GM21360 (cell line): ENCODE measurements around the gene ZNF462.
"Not testable (repeated sequence)": the region's sequence is repeated elsewhere in the genome, so short reads cannot be mapped to it uniquely, and the experiment has no call there.

Experiments
- ATAC-seq: cut with Tn5 transposase; IDR thresholded peaks from one replicate; pipeline ENCODE4 v1.9.1; 2021; ENCODE audit warnings: mild to moderate bottlenecking, moderate library complexity; ENCODE audit not compliant: unreplicated experiment

Gene ZNF462

DNA sequence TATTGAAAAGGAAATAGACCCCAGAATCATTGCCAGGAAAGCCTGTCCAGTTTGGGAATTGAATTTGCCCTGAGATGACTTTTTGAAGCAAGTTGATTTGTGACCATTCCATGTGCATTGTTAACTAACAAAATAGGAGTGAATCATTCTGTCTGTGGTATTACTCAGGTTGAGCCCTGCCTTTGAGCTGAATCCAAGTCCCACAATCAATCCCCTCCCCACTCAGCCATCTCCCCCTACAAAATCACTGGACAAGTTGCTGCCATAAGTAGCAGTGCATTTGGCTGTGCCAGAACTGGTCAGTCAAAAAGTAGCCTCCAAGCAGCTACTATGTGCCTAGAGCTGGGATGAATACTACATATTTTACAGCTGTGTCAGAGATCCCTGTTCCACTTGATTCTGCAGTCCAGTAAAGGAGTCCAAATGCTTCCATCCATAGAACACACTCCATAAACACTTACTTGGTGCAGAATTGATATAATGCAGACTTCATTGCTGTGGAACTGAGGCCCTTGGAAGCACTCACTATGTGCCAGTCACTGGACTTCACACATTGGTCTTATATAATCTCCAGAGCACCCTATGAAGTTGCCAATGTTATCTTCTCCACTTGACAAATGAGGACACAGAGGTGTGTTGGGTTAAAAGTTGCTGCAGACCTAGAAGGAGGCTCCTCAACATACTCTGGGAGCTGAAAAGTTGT, 96.1 kb downstream of the ZNF462 start:
- no peak for ATAC-seq

DNA sequence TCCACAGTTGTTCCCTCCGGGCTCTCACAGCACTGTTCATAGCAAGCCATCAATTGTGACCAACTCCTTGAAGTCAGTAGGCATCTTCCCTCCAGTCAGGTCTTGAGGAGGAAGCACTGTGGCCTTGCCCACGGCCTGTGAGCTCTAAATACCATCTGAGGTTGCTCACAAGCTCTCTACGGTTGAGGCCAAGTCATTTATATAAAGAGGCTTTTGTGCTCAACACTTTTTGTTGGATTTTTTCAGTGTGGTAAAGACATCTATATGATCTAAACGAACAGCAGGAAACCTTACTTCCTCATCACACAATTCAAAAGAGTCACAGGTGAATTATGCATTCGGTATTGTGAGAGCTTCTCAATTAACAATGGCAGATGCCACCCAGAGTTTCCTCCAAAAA, 97.3 kb downstream of the ZNF462 start:
- ATAC-seq, result no peak

DNA sequence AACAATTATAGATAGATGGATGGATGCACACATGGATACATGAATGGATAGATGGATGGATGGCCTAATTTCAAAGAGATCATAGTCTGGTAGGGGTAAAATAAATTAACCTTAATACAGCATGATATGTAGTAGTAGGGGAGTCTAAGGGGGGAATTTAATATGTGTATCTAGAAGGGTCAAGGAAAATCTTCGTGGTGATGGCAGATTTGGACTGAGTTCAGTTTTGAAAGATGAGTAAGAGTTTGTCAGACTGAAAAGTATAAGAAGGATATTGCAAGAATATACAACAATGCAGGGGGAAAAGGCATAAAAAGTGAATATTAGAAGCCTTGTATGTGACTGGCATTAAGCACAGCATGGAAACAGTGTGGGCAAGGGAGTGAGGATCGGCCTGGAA, 98.7 kb downstream of the ZNF462 start:
- ATAC-seq, result no peak

DNA sequence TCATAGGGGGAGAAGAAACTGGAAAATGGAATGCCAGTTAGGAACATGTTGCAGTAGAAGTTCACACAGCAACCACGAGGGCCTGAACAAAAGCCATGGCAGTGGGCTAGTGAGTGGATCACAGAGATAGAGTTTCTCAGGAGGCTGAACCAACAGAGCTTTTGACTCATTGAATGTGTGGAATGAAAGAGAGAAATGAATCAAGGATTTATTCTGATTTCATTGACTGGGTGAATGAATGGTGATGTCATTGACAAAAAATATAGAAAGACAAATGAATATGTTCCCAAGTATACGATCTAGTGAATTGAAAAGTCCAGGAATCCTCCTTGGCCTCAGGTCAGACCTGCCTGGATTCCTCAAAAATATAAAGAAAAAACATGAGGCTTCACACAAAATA, 99.2 kb downstream of the ZNF462 start:
- ATAC-seq, result no peak

DNA sequence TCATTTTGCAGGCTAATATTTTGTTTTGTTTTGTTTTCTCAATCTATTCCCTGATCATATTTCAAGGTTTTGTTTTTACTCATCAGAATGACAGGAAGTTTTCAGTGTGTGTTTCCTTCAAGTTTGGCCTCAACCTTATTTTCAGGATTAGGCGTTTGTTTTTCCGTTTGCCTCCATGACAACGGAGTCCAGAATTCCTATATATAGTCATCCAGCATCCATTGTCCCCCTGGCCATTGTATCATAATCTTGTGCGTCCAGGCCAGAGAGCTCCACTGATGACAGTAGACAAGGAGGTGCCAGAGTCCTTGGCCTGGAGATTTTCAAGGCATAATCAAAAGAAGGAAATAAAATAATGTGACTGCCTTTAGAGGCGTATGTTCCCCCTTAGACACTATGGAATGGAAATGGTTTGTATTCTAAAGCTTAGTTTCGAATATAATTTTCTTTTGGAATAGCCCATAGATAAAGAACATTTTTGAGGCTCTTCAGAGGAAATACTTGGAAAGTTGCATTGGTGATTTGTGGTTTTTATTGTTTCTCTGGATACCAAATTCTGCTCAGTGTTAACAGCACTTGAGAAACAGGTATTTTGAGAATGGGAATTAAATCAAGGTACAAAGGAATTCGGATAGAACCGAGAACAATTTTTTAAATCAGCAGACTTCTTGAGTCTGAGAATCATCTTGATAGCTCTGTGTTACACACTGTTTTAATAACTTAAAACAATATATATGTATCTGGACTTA, 99.8 kb downstream of the ZNF462 start:
- ATAC-seq, result no peak

DNA sequence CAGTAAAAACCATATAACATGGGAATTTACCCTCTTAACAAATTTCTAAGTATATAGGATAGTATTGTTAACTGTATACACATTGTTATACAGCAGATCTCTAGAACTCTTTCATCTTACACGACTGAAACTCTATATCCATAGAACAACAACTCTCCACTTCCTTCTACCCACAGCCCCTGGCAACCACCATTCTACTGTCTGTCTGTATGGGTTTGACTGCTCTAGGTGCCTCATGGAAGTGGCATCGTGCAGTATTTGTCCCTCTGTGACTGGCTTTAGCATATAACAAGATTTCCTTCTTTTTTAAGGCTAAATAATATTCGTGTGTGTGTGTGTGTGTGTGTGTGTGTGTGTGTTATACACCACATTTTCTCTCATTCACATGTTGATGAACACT, 100.7 kb downstream of the ZNF462 start:
- no peak for ATAC-seq

DNA sequence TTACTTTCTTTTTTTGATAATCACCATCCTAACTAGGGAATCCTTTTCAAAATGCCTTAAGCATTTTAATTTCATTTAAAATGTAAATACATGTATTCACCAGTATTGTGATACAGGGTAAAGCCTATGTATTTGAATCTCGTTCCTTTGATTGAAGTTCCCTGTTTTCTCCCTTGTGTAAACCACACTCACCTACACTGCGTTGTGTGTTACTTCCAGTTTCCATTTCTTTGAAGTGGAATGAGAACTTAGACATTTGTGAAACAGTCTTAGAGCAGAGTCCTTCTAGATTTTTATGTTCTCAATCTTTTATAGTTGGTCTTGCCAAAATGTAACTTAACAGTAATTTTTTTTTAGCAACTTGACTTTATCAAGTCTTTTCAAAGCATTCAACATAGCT, 101.4 kb downstream of the ZNF462 start:
- ATAC-seq, result no peak

DNA sequence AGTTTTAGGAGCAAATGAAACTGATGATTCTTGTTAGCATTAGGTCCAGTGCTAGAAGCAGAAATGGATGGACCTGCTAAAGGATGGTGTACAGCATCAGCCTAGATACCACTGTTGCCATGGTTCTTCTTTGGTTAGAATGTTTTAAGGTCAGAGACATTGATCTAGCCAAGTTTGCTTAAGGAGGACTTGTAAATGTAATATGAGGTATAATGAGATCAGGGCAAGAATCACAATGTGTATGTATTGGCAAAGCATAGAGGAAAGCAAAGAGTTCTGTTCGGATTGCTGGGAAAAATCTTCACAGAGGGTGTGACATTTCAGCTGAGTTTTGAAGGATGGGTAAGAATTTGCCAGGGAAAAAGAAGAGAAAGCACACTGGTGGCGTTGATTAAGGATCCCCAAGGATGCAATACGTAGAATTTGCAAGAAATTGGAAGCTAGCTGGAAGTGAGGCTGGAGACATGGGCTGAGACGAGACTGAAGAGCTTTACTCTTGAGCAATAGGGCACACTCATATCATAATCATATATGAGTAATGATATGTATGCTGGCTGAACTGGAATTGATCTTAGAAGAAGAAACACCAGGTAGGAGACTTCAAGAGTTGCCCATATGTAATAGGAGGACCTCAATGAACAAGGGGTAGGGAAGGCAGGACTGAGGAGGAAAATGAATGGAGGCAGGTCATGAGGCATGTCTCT, 102.0 kb downstream of the ZNF462 start:
- no peak for ATAC-seq

DNA sequence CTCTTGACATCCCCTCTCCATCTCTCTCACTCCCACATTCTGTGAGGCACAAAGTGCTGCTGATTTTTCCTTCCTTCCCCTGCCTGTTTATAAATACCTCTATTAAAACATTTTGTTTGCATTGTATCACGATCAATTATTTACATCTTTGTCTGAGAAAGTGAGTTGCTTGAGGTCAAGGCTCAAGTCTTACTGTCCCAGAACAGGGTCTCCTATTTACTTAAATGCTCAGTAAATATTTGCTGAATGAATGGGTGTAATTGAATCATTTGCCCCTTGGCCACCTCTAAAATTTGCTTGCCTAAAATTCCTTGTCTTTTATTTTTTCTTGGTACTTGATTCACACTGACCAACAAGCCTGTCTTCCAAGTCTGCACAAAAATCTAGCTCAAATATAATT, 103.5 kb downstream of the ZNF462 start:
- ATAC-seq, result no peak

DNA sequence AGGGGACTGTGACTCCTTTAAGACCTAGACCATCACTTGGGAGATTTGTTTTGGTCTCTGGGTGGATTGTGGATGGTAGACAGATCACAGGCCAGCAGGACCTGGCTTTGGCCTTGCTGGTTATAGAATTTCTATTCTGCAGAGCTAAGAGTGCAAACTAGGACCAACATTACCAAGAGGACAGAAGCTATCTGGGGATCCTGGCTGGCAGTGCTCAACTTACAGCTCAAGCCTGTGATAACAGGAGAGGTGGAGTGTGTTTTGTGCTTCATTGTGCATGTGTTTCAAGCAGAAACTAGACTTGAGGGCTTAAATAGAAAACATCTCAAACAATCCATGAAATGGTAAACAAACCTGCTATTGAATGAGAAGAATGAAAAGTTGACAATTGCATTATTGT, 106.7 kb downstream of the ZNF462 start:
- no peak for ATAC-seq

DNA sequence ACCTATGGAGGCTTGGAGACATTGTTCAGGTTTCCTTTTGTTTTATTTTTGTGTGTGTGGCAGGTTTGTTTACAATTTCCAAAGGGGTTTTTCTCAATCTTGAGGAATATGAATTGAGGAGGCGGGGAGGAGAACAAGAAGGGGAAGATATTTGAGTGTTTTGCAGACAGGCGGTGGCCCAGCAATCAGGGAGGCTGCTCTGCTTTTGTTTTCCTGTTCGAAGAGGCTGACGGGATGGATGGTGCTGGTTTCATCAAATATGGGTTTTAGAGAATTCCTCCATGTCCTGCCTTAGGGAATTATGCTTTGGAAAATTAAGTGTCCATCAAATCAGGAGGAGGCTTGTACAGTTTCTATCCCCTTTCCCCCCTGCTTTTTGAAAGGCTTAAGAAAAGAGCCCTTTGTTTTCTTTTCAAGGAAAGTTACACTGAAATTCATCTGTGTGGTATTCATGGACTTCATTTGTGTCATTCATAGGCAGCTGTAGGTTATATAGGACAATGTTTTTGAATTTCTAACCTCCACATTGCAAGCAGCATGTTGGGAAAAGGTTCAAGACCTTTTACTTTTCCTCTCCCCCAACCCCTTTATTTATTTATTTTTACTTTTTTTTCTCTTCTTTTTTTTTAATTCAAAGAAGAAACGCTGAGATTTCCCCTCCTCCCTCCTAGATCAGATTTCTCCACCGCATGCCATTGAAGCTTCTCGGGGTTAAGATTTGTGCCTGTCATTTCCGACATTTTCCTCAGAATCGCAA, 107.4 kb downstream of the ZNF462 start:
- no peak for ATAC-seq

DNA sequence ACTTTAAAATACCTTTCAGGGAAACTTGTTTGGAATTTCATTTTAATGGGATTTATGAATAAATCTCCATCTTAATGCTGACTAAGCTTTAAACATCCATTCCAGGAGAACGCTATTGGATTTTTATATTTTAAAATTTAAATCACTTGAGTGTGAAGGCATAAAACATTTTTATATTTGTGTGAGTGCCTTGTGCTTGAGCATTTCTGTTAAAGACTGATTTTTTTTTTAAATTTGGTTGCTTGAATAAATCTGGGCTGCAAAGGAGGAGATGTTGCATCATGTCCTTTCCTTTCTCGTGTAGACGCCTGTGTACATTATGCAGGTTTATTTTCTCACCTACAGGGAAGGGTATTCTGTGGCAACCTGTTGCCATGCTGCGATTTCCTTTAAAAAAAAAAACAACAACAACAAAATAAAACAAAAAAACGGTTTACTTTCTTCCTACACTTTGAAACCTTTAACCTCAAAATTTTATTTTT, 108.1 kb downstream of the ZNF462 start:
- no peak for ATAC-seq

DNA sequence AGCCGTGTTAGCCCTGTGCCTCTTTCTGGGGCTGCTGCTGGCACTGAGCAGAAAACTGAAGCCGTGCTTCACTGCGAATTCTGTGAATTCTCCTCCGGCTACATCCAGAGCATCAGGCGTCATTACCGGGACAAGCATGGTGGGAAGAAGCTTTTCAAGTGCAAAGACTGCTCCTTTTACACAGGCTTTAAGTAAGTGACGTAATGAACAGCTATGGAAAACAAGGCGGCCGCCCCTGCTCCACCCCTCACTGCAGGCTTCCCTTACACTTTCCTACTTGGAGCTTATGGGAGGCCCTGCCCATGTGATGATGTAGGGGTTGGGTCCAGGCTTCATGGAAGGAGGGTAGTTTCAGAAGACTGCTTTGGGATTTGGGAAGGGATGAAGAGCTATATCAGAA, 109.1 kb downstream of the ZNF462 start:
- ATAC-seq, result no peak

DNA sequence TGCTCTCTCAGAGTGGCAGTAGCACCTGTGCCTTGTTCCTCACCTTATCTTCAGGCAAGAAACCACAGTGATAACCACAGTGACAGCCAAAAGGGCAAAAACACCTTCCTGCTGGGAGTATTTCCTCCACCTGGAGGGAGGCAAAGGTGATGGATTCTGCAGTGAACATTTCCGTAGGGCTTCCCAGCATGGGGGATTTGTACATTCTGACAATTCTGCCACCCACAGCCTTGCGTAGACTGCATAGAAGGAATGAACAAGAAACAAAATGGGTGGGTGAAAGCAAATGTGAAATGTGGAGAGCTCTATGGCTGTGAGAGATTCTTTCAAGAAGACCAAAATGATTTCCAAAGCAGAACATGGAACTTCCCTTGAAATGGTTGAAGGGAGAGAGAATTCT, 111.4 kb downstream of the ZNF462 start:
- ATAC-seq, result no peak

DNA sequence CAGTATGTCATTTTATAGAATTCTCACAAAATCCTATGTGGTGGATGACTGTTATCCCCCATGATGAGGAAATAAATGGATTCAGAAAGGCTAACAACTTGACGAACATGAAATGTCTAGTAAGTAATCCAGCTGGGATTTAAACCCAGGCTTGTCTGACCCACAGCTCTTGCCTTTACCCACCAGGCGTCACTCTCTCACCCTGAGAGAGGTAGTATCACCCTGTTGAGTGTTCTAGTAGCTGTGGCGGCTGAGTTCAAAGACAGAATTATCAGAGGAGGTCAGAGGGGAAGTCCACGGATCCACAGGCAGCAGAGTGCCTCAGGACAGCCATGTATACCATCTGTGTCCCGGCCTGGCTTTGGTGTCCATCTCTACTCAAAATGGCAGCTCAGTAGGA, 113.8 kb downstream of the ZNF462 start:
- no peak for ATAC-seq

DNA sequence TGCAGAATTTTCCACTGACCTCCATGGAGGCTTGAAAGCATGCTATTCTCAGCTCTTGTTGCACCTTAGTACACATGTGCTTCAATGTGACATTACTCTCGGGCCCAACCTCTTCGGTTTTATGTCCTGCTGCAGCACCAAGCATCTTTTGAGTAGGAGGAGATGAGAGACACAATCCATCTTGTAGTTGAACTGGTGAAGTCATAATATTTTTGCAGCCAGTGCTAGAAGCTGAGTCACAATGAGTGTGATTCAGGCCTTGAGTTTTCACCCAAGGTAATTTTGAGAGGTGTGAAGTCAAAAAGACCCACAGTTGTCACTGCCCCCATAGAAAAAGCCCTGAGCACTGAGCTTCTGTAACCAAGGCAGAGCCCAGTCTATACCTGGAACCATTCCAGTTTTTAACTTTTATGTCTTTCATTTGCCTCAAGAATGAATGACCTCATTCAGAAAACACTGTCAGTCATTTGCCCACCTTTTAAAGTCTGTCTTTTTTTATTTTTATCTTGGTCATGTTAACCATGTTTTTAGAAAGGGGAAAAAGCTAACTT, 117.7 kb downstream of the ZNF462 start:
- no peak for ATAC-seq

DNA sequence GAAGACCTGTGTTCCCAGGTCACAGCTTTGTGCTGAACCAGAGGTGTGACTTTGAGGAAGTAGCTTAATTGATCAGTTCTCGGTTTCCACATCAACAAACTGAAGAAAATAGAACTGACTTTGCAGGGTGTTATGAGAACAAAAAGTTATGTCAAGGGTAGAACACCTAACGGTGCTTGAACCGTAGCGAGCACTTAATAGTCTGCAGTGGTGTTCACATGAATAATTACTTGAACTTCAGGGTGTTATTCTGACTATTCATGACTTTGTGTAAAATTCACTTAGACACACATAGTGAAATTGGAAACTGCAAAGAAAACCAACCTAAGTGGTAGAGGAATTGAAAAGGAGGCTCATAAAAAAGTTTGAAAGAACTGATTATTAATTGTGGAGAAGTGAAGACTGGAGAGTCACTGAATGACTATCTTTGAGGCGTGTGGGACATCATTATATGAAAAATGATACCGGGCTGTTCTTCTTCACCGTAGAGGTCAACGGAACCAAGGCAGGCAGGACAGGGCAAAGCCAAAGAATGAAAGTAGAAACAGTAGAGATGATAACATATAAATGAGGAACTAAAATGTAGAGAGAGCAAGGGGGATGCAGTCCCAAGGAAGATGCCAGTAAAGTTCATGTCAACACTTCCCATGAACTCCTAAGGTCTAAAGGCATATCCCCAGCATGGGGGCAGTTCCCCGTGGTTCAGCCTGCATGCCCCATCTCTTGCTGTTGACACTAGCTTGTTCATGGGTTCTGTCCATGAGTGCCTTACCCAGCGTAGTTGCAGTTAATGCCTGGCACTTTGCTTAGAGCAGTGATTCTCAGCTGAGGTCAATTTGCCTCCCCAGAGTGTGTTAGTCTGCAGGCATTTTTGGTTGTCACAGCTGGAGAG, 118.7 kb downstream of the ZNF462 start:
- ATAC-seq, result peak; percentile 65

DNA sequence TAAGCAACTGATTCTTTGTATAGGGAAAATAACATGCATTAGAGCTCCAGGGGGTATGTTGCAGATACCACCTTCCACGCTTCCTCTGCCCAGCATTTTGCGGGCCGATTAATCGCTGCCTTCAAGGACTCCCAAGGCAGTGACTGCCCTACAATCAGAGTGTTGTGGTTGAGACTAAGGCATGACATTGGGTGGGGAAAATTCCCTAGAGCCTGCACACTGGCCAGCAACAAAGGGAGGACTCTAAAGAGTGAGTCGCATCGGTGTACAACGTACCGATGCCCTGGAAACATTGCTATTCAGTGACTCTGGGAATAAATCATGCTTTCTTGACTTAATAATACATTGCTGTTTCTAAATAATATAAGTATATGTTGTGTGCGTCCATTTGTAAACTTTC, 119.7 kb downstream of the ZNF462 start:
- ATAC-seq, result no peak

DNA sequence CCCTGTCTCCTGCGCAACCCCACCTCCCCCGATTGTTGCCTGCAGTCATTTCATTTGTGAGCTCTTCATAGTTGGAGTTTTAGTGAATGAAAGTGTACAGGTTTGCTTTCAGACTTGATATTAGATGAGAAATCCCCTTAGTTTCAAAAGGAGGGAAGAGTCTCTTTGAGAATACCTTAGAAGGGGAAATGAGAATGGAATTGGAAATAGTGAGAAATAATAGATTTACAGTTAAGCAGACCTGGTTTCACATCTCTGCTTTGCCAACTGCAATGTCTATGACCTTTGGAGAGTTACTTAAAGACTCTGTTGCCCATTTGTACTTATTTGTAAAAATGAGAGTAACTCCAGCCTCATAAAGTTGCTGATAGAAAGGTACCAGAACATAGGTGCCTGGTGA, 120.4 kb downstream of the ZNF462 start:
- ATAC-seq, result no peak

DNA sequence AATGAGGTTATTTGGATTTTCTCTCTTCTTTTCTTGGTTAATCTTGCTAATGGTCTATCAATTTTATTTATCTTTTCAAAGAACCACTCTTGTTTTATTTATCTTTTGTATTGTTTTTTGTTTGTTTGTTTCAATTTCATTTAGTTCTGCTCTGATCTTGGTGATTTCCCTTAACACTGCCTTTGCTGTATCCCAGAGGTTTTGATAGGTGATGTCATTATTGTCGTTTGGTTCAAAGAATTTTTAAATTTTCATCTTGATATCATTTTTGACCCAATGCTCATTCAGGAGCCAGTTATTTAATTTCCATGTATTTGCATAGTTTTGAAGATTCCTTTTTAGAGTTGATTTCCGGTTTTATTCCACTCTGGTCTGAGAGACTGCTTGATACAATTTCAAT, 126.9 kb downstream of the ZNF462 start:
- not testable (repeated sequence) for ATAC-seq
